ENCODE measurements around the gene EDARADD. TPM values are rescaled to one million over a fixed set of nuclear protein-coding genes. Genes with fewer than 3 reads are reported as not detected.

EDARADD gene
- total and polyA plus RNA-seq, 4 donors, result 0.13 to 0.67 (median 0.26) TPM

DNA sequence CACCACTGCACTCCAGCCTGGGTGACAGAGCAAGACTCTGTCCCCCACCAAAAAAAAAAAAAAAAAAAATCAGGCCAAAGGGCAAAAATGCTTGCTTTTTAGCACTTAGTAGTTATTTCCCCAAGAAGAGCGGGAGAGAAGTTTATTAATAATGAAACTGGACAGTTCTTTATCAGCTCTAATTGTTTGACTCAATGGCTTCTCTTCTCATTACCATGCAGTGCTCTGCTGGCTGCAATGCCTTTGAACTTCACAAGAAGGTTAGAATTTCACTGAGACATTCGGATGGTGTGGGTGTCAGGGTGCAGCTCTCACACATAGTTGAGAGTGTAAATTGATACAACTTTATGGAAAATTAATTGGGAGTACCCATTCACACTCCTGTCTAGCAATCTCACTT is 63.7 kb downstream of the EDARADD start:
- H3K4me1 ChIP-seq (ENCODE audit: control insufficient read depth in 4 of 4, insufficient read depth in 4 of 4, low read length in 3 of 4), result no peaks in the 10 kb centered on the region
- 92% methylated on average over 2 of the region's 2 CpGs for WGBS
- TF ChIP-seq, protein P1, sequence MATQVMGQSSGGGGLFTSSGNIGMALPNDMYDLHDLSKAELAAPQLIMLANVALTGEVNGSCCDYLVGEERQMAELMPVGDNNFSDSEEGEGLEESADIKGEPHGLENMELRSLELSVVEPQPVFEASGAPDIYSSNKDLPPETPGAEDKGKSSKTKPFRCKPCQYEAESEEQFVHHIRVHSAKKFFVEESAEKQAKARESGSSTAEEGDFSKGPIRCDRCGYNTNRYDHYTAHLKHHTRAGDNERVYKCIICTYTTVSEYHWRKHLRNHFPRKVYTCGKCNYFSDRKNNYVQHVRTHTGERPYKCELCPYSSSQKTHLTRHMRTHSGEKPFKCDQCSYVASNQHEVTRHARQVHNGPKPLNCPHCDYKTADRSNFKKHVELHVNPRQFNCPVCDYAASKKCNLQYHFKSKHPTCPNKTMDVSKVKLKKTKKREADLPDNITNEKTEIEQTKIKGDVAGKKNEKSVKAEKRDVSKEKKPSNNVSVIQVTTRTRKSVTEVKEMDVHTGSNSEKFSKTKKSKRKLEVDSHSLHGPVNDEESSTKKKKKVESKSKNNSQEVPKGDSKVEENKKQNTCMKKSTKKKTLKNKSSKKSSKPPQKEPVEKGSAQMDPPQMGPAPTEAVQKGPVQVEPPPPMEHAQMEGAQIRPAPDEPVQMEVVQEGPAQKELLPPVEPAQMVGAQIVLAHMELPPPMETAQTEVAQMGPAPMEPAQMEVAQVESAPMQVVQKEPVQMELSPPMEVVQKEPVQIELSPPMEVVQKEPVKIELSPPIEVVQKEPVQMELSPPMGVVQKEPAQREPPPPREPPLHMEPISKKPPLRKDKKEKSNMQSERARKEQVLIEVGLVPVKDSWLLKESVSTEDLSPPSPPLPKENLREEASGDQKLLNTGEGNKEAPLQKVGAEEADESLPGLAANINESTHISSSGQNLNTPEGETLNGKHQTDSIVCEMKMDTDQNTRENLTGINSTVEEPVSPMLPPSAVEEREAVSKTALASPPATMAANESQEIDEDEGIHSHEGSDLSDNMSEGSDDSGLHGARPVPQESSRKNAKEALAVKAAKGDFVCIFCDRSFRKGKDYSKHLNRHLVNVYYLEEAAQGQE (IDR thresholded peaks at IDR 0.05), result no peak
- TF ChIP-seq EGR1 (IDR thresholded peaks at IDR 0.05; ENCODE audit: low read depth in 2 of 2), result no peak
- no peak for TF ChIP-seq TAF1 (conservative IDR thresholded peaks at IDR 0.05)
- TF ChIP-seq HNF4A (conservative IDR thresholded peaks at IDR 0.05), result no peak
- TF ChIP-seq RAD21 (IDR thresholded peaks at IDR 0.05), result no peak
- TF ChIP-seq, protein P2, sequence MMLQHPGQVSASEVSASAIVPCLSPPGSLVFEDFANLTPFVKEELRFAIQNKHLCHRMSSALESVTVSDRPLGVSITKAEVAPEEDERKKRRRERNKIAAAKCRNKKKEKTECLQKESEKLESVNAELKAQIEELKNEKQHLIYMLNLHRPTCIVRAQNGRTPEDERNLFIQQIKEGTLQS (IDR thresholded peaks at IDR 0.05), result no peak
- no peak for TF ChIP-seq SP1 (IDR thresholded peaks at IDR 0.05)
- TF ChIP-seq, protein P3, sequence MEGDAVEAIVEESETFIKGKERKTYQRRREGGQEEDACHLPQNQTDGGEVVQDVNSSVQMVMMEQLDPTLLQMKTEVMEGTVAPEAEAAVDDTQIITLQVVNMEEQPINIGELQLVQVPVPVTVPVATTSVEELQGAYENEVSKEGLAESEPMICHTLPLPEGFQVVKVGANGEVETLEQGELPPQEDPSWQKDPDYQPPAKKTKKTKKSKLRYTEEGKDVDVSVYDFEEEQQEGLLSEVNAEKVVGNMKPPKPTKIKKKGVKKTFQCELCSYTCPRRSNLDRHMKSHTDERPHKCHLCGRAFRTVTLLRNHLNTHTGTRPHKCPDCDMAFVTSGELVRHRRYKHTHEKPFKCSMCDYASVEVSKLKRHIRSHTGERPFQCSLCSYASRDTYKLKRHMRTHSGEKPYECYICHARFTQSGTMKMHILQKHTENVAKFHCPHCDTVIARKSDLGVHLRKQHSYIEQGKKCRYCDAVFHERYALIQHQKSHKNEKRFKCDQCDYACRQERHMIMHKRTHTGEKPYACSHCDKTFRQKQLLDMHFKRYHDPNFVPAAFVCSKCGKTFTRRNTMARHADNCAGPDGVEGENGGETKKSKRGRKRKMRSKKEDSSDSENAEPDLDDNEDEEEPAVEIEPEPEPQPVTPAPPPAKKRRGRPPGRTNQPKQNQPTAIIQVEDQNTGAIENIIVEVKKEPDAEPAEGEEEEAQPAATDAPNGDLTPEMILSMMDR (IDR thresholded peaks at IDR 0.05; ENCODE audit: low read depth, low read length, missing input control), result no peak
- TF ChIP-seq FOXA2 (IDR thresholded peaks at IDR 0.05), result no peak
- TF ChIP-seq, protein P4, sequence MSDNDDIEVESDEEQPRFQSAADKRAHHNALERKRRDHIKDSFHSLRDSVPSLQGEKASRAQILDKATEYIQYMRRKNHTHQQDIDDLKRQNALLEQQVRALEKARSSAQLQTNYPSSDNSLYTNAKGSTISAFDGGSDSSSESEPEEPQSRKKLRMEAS (IDR thresholded peaks at IDR 0.05), result no peak
- no peak for TF ChIP-seq GABPA (IDR thresholded peaks at IDR 0.05 in 1 of 2, conservative IDR thresholded peaks at IDR 0.05 in 1 of 2)
- no peak for TF ChIP-seq HNF4G (IDR thresholded peaks at IDR 0.05)
- TF ChIP-seq RXRA (IDR thresholded peaks at IDR 0.05), result no peak
- no peak for TF ChIP-seq NR2F2 (IDR thresholded peaks at IDR 0.05)
- TF ChIP-seq FOXA1 (IDR thresholded peaks at IDR 0.05), result no peak
- TF ChIP-seq, protein P5, sequence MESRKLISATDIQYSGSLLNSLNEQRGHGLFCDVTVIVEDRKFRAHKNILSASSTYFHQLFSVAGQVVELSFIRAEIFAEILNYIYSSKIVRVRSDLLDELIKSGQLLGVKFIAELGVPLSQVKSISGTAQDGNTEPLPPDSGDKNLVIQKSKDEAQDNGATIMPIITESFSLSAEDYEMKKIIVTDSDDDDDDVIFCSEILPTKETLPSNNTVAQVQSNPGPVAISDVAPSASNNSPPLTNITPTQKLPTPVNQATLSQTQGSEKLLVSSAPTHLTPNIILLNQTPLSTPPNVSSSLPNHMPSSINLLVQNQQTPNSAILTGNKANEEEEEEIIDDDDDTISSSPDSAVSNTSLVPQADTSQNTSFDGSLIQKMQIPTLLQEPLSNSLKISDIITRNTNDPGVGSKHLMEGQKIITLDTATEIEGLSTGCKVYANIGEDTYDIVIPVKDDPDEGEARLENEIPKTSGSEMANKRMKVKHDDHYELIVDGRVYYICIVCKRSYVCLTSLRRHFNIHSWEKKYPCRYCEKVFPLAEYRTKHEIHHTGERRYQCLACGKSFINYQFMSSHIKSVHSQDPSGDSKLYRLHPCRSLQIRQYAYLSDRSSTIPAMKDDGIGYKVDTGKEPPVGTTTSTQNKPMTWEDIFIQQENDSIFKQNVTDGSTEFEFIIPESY (IDR thresholded peaks at IDR 0.05), result no peak
- no peak for TF ChIP-seq YY1 (IDR thresholded peaks at IDR 0.05)
- TF ChIP-seq JUND (IDR thresholded peaks at IDR 0.05), result no peak
- no peaks in the 10 kb centered on the region for H3K9me3 ChIP-seq (ENCODE audit: control insufficient read depth in 4 of 4, low read length in 3 of 4)
- H3K4me3 ChIP-seq (ENCODE audit: low read depth in 1 of 3, low read length in 3 of 3), result no peak overlapping the region
- no peaks in the 10 kb centered on the region for H3K27me3 ChIP-seq (ENCODE audit: control insufficient read depth in 4 of 4, insufficient read depth in 4 of 4, low read length in 3 of 4)
- H3K36me3 ChIP-seq (ENCODE audit: control insufficient read depth in 4 of 4, insufficient read depth in 3 of 4, low read depth in 1 of 4, low read length in 3 of 4), result no peaks in the 10 kb centered on the region
- no peak overlapping the region for H3K9ac ChIP-seq (ENCODE audit: low read depth in 1 of 2, low read length in 2 of 2)
- no peak overlapping the region for H3K27ac ChIP-seq (ENCODE audit: low read depth in 1 of 2, low read length in 2 of 2)
- no peak for DNase-seq (ENCODE audit: low spot score)

Data from liver (tissue), 9 donors.